NCI-H2171 (cell line): ENCODE measurements around the gene LCE3E.
"Not testable (repeated sequence)": the region's sequence is repeated elsewhere in the genome, so short reads cannot be mapped to it uniquely, and the experiment has no call there.

ENCODE experiments used
- DNase-seq: peaks from one replicate; lab custom pipeline; 2025; lab: John Stamatoyannopoulos, UW

The LCE3E gene

GRCh38 chr1:152566681-152567080, at the start of gene LCE3E:
LCE3E (minus strand) TSS chr1:152566780; CDS start chr1:152566208, 572 bp downstream.
- no peak for DNase-seq

GRCh38 chr1:152613511-152613910, 46.9 kb upstream of the LCE3E start, which contains the start of gene LCE3B:
LCE3B (plus strand) TSS chr1:152613811; CDS start chr1:152613811, 0 bp downstream.
- DNase-seq, result no peak

GRCh38 chr1:152599934-152600333, 33.4 kb upstream of the LCE3E start, which contains the start of gene LCE3C:
LCE3C (plus strand) TSS chr1:152600234; CDS start chr1:152600732, 498 bp downstream.
- DNase-seq, result no peak

- no peak for DNase-seq
Observed at GRCh38 chr1:152596986-152597385, 30.4 kb upstream of the LCE3E start.

GRCh38 chr1:152585586-152585985, 19.0 kb upstream of the LCE3E start:
- no peak for DNase-seq

GRCh38 chr1:152582647-152583046, 16.1 kb upstream of the LCE3E start:
- no peak for DNase-seq

GRCh38 chr1:152580433-152580832, 13.9 kb upstream of the LCE3E start, which contains the start of gene LCE3D:
LCE3D (minus strand) TSS chr1:152580516; CDS start chr1:152579936, 580 bp downstream.
- DNase-seq, result no peak

- not testable (repeated sequence) for DNase-seq
Observed at GRCh38 chr1:152579526-152579925, 12.9 kb upstream of the LCE3E start.

GRCh38 chr1:152577168-152577567, 10.6 kb upstream of the LCE3E start:
- DNase-seq, result no peak

- no peak for DNase-seq
Observed at GRCh38 chr1:152565535-152566215, 905 bp downstream of the LCE3E start.

GRCh38 chr1:152565115-152565514, 1.5 kb downstream of the LCE3E start:
- DNase-seq, result no peak

- not testable (repeated sequence) for DNase-seq
Observed at GRCh38 chr1:152548358-152548757, 18.2 kb downstream of the LCE3E start.

GRCh38 chr1:152546704-152547103, 19.9 kb downstream of the LCE3E start:
- no peak for DNase-seq

- DNase-seq, result no peak
Observed at GRCh38 chr1:152543820-152544219, 22.8 kb downstream of the LCE3E start.

- DNase-seq, result no peak
Observed at GRCh38 chr1:152539901-152540300, 26.7 kb downstream of the LCE3E start.

- no peak for DNase-seq
Observed at GRCh38 chr1:152537496-152537895, 29.1 kb downstream of the LCE3E start.

GRCh38 chr1:152535774-152536173, 30.8 kb downstream of the LCE3E start:
- DNase-seq, result no peak

GRCh38 chr1:152533327-152533938, 33.1 kb downstream of the LCE3E start:
- peak; percentile 27 for DNase-seq

GRCh38 chr1:152525080-152525641, 41.4 kb downstream of the LCE3E start:
- DNase-seq, result no peak

GRCh38 chr1:152520561-152521090, 46.0 kb downstream of the LCE3E start:
- DNase-seq, result no peak

GRCh38 chr1:152519851-152520250, 46.7 kb downstream of the LCE3E start:
- DNase-seq, result no peak

GRCh38 chr1:152517237-152517811, 49.3 kb downstream of the LCE3E start:
- DNase-seq, result no peak
